MM.1S (cell line): ENCODE data around the gene APBB3.

Source experiments
- CTCF ChIP-seq: fragments of 300-600 bp; sonication (generic); IDR thresholded peaks from 2 replicates; pipeline ENCODE4 v1.5.1; 2016; ENCODE audit warnings: antibody characterized with exemption, low read length, mixed read lengths
- EZH2 ChIP-seq: fragments of 300-600 bp; sonication (generic); optimal IDR thresholded peaks from 2 replicates; pipeline ENCODE3; 2017; ENCODE audit warnings: low read depth, mild to moderate bottlenecking, antibody characterized with exemption, low read length, mixed read lengths

DNA sequence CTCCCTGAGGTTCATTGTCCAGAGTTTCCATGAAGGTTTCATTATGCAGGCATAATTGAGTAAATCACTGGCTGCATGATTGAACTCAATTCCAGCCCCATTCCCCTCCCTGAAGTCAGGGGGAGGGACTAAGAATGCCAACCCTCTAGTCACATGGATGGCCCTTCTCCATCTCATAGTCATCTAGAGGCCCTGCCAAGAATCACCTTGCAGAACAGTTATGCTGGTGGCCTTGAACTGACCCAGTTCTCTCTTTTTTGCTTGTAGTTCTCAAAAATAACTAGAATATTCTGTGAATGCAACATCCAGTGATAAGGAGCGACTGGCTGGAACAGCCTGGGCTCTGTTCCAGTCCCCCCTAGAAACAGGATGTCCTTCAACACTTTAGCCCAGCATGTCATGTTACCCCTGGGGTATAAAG lies 31.9 kb upstream of the APBB3 start:
- TF ChIP-seq CTCF (no peak), EZH2 (no peak)
